RWPE2 (cell line): ENCODE results near the gene DHX30.

Experiments used
- ATAC-seq: fragments of 200-7000 bp; cut with Tn5 transposase; 3 replicates; pipeline ENCODE4 v1.9.1; 2021; ENCODE audit warnings: low read depth
- DNase-seq: peaks from one replicate; pipeline ENCODE4 v3.0.0-alpha.2; 2020; ENCODE audit warnings: low spot score
- H3K27ac ChIP-seq: fragments of 450-650 bp; 2 replicates; pipeline ENCODE4 v1.5.1; 2017; ENCODE audit warnings: mild to moderate bottlenecking; ENCODE audit not compliant: poor library complexity, severe bottlenecking
- H3K27me3 ChIP-seq: fragments of 250-450 bp; sonication (Bioruptor Pico); 2 replicates; pipeline ENCODE4 v1.5.1; 2021; ENCODE audit warnings: mild to moderate bottlenecking, moderate library complexity; ENCODE audit not compliant: insufficient read depth, poor library complexity, severe bottlenecking
- H3K36me3 ChIP-seq: fragments of 250-450 bp; sonication (Bioruptor Pico); 2 replicates; pipeline ENCODE4 v1.5.1; 2020; ENCODE audit warnings: low read depth, mild to moderate bottlenecking, moderate library complexity
- H3K4me1 ChIP-seq: fragments of 250-450 bp; sonication (Bioruptor Pico); 2 replicates; pipeline ENCODE4 v1.5.1; 2021; ENCODE audit warnings: mild to moderate bottlenecking, moderate library complexity; ENCODE audit not compliant: insufficient read depth, poor library complexity, severe bottlenecking
- H3K4me3 ChIP-seq: fragments of 250-450 bp; sonication (Bioruptor Pico); 2 replicates; pipeline ENCODE4 v1.5.1; 2021; ENCODE audit warnings: mild to moderate bottlenecking, moderate library complexity; ENCODE audit not compliant: severe bottlenecking
- H3K9me3 ChIP-seq: fragments of 250-450 bp; sonication (Bioruptor Pico); 2 replicates; pipeline ENCODE4 v1.5.1; 2021; ENCODE audit warnings: mild to moderate bottlenecking, moderate library complexity; ENCODE audit not compliant: severe bottlenecking
- CTCF ChIP-seq: fragments of 450-650 bp; IDR thresholded peaks from one replicate; pipeline ENCODE4 v1.5.1; 2017; ENCODE audit warnings: mild to moderate bottlenecking, moderate library complexity; ENCODE audit not compliant: poor library complexity, severe bottlenecking

The DHX30 gene

DNA sequence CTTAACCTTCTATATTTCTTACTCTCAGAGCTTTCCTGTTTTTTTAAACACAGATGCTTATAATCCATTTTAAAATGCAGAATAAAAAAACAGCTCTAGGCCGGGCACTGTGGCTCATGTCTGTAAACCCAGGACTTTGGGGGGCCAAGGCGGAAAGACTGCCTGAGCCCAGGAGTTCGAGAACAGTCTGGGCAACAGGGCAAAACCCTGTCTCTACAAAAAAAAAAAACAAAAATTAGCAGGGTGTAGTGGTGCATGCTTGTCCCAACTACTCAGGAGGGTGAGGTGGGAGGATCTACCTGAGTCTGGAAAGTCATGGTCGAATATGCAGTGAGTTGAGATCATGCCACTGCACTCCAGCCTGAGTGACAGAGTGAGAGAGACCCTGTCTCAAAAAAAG is 36.8 kb upstream of the DHX30 start:
- no peak for DNase-seq
- Histone ChIP-seq H3K36me3 (peaks cover 64% of the 10 kb centered on the region), H3K4me1 (peaks cover 3% of the 10 kb centered on the region), H3K9me3 (no peaks in the 10 kb centered on the region), H3K4me3 (no peak overlapping the region), H3K27ac (no peak overlapping the region), H3K27me3 (no peaks in the 10 kb centered on the region)
- no peak for ATAC-seq
- no peak for TF ChIP-seq CTCF

- H3K9me3 ChIP-seq: no peaks in the 10 kb centered on the region
- peaks cover 44% of the 10 kb centered on the region for H3K36me3 ChIP-seq
- no peak overlapping the region for H3K4me3 ChIP-seq
- no peak for TF ChIP-seq CTCF
- no peaks in the 10 kb centered on the region for H3K4me1 ChIP-seq
- no peaks in the 10 kb centered on the region for H3K27me3 ChIP-seq
- ATAC-seq (no peak), DNase-seq (no peak)
- H3K27ac ChIP-seq: no peak overlapping the region
Measured at GRCh38 chr3:47772047-47772446, 30.9 kb upstream of the DHX30 start.

DNA sequence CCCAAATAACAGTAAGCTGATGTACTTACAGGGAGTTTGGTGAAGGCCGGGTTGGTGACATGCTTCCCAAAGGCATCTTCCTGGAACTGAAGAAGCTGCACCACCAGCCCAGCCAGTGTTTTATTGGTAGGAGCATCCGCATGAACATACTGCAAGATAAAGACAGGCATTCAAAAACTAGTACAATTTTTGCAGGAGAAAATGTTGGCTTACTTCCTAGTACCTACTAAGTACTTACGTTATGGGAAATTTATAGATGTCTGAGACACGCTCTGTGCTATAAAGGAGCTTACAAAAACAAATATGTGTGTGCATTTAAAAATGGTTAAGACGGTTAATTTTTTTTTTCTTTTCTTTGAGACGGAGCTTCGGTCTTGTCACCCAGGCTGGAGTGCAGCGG is 30.1 kb upstream of the DHX30 start:
- no peak for DNase-seq
- H3K4me3 ChIP-seq: no peak overlapping the region
- H3K27me3 ChIP-seq: no peaks in the 10 kb centered on the region
- H3K36me3 ChIP-seq: peaks cover 47% of the 10 kb centered on the region
- no peak overlapping the region for H3K27ac ChIP-seq
- TF ChIP-seq CTCF: no peak
- no peaks in the 10 kb centered on the region for H3K4me1 ChIP-seq
- H3K9me3 ChIP-seq: no peaks in the 10 kb centered on the region
- no peak for ATAC-seq

- H3K4me1 ChIP-seq: peaks cover 9% of the 10 kb centered on the region
- H3K27ac ChIP-seq: no peak overlapping the region
- H3K36me3 ChIP-seq: peaks cover 22% of the 10 kb centered on the region; the same call in 1 of the 2 replicates
- H3K4me3 ChIP-seq: no peak overlapping the region
- TF ChIP-seq CTCF: no peak
- DNase-seq: no peak
- H3K27me3 ChIP-seq: no peaks in the 10 kb centered on the region
- H3K9me3 ChIP-seq: no peaks in the 10 kb centered on the region
- ATAC-seq: no peak
Measured at GRCh38 chr3:47778746-47779145, 24.2 kb upstream of the DHX30 start.

DNA sequence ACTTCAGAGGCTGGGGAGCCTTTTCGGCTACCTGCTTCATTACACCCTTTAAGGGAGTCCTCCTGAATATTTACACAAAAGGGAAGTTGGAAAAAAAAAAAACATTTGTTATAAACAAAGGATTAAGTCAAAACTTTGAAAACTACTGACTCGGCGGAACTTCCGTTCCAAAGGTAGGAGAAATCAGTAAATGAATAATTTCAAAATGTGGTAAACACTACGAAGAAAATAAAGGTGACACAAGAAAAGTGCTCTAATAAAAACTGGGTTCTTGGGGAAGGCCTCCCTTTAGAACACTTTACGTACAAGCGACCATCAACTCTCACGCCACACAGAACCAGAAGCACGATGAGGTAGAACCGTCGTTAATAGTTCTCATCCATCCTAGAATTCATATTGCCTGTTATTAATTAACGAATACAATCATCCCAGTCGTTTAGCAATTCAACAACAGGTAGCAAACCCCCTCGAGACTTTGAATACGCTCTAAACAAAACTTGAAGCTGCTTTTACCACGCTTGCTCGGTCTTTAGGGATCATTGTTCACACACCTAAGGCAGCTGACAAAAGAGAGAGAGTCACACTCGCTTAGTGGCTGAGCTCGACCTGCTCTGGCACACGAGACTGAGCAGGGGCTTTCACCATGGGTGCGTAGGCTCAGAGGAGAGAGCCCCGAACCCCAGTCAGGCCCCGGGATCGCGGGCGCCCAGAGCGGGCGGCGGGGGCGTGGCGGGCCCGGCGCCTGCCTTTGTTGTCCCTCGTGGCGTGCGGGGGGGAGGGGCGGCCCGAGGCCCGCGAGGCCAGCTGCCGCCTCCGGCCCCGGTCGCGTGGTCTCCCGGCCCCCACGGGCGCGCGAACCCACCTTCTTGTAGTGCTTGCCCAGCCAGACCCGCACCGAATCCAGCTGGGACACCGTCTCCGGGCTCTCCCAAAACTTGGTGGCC is 21.9 kb upstream of the DHX30 start:
- H3K27ac ChIP-seq: peak overlapping the region; percentile 74
- no peaks in the 10 kb centered on the region for H3K27me3 ChIP-seq
- H3K9me3 ChIP-seq: no peaks in the 10 kb centered on the region
- peak overlapping the region; percentile 74 for H3K4me3 ChIP-seq
- ATAC-seq: peak; percentile 7
- peak; percentile 72 for DNase-seq
- peaks cover 9% of the 10 kb centered on the region for H3K4me1 ChIP-seq
- H3K36me3 ChIP-seq: peaks cover 22% of the 10 kb centered on the region; the same call in 1 of the 2 replicates
- no peak for TF ChIP-seq CTCF
